Measurements from ENCODE around the gene GATAD2B.

The GATAD2B gene

DNA sequence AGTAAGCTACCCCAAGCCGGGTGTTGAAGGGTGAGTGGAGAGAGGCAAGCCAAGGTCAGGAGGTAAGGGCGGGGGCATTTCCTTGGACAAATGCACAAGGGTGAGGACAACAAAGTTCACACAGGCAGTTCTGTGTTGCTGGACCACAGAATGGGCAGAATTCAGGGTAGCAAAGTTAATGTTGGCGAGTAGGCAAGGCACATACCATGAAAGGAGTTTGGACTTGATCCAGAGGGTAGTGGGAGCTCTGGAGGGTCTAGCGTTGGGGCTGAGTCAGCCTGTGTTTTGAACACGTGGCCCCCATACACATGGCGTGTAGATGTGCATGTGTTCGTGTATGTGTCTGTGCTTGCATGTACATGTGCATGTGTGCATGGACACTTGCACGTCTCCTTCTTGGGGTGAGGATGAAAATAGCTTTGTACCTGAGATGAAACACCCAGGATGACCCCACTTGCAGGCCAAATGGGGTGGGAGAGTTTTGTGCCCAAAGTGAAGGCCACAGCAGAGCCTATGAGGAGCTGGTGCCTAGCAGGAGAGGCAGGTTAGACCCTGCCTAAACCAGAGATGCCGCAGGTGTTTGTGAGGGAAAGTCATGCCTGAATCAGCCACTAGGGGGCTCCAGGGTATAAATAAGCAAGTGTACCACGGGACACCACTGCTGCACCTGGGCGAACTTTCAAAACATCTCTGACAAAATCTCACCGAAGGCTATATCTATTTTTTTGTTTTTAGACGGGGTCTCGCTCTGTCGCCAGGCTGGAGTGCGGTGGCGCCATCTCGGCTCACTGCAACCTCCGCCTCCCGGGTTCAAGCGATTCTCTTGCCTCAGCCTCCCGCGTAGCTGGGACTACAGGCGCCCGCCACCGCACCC, 125.7 kb downstream of the GATAD2B start:
- peak; percentile 82 for DNase-seq
- H3K18ac ChIP-seq (ENCODE audit: low read length): no peak overlapping the region
- H2BK120ac ChIP-seq (ENCODE audit: low read depth, low read length): no peak overlapping the region
- H4K5ac ChIP-seq (ENCODE audit: low read length): no peak overlapping the region
- H3K4me3 ChIP-seq (ENCODE audit: low read length): no peak overlapping the region
- no peaks in the 10 kb centered on the region for H3K27me3 ChIP-seq (ENCODE audit: insufficient read depth, low read length, poor library complexity)
- H2BK15ac ChIP-seq (replicated peaks; ENCODE audit: low read depth): no peak overlapping the region
- no peaks in the 10 kb centered on the region for H3K79me2 ChIP-seq (ENCODE audit: control insufficient read depth, insufficient read depth, low read length)
- no peak overlapping the region for H2BK5ac ChIP-seq (ENCODE audit: low read length)
- no peak overlapping the region for H3K23ac ChIP-seq (ENCODE audit: low read length)
- H3K36me3 ChIP-seq (ENCODE audit: control insufficient read depth, insufficient read depth, low read length): no peaks in the 10 kb centered on the region
- no peak overlapping the region for H2AK5ac ChIP-seq (ENCODE audit: low read length)
- WGBS (ENCODE audit: extremely low coverage, insufficient coverage, low lambda C conversion rate): no CpG with 5 or more reads among the region's 26 CpGs
- H3K4me1 ChIP-seq (ENCODE audit: control insufficient read depth, low read depth, low read length): no peaks in the 10 kb centered on the region
- no peak overlapping the region for H3K27ac ChIP-seq (ENCODE audit: low read depth, low read length)
- no peak overlapping the region for H3K4me2 ChIP-seq (ENCODE audit: low read length)
- no peak overlapping the region for H3K4ac ChIP-seq (ENCODE audit: low read depth, low read length)
- no peak overlapping the region for H3K9ac ChIP-seq (ENCODE audit: low read length)
- H4K8ac ChIP-seq (ENCODE audit: low read depth, low read length): no peak overlapping the region
- no peak overlapping the region for H3K56ac ChIP-seq (ENCODE audit: low read length)
- H3K79me1 ChIP-seq (ENCODE audit: low read length): no peaks in the 10 kb centered on the region

- H2BK120ac ChIP-seq (ENCODE audit: low read depth, low read length): no peak overlapping the region
- H3K18ac ChIP-seq (ENCODE audit: low read length): no peak overlapping the region
- no peak overlapping the region for H2AK5ac ChIP-seq (ENCODE audit: low read length)
- H2BK5ac ChIP-seq (ENCODE audit: low read length): no peak overlapping the region
- no peaks in the 10 kb centered on the region for H3K79me2 ChIP-seq (ENCODE audit: control insufficient read depth, insufficient read depth, low read length)
- H3K4me1 ChIP-seq (ENCODE audit: control insufficient read depth, low read depth, low read length): no peaks in the 10 kb centered on the region
- DNase-seq: no peak
- H3K4me2 ChIP-seq (ENCODE audit: low read length): no peak overlapping the region
- H2BK15ac ChIP-seq (replicated peaks; ENCODE audit: low read depth): no peak overlapping the region
- no peaks in the 10 kb centered on the region for H3K79me1 ChIP-seq (ENCODE audit: low read length)
- H3K4me3 ChIP-seq (ENCODE audit: low read length): no peak overlapping the region
- no peak overlapping the region for H3K27ac ChIP-seq (ENCODE audit: low read depth, low read length)
- no peak overlapping the region for H3K9ac ChIP-seq (ENCODE audit: low read length)
- H3K23ac ChIP-seq (ENCODE audit: low read length): no peak overlapping the region
- no peak overlapping the region for H4K5ac ChIP-seq (ENCODE audit: low read length)
- whole genome bisulfite sequencing (ENCODE audit: extremely low coverage, insufficient coverage, low lambda C conversion rate): no CpG with 5 or more reads among the region's 9 CpGs
- no peak overlapping the region for H4K8ac ChIP-seq (ENCODE audit: low read depth, low read length)
- no peaks in the 10 kb centered on the region for H3K27me3 ChIP-seq (ENCODE audit: insufficient read depth, low read length, poor library complexity)
- no peak overlapping the region for H3K4ac ChIP-seq (ENCODE audit: low read depth, low read length)
- no peaks in the 10 kb centered on the region for H3K36me3 ChIP-seq (ENCODE audit: control insufficient read depth, insufficient read depth, low read length)
- no peak overlapping the region for H3K56ac ChIP-seq (ENCODE audit: low read length)
These were observed 126.6 kb downstream of the GATAD2B start for GRCh38 chr1:153795934-153796785.

DNA sequence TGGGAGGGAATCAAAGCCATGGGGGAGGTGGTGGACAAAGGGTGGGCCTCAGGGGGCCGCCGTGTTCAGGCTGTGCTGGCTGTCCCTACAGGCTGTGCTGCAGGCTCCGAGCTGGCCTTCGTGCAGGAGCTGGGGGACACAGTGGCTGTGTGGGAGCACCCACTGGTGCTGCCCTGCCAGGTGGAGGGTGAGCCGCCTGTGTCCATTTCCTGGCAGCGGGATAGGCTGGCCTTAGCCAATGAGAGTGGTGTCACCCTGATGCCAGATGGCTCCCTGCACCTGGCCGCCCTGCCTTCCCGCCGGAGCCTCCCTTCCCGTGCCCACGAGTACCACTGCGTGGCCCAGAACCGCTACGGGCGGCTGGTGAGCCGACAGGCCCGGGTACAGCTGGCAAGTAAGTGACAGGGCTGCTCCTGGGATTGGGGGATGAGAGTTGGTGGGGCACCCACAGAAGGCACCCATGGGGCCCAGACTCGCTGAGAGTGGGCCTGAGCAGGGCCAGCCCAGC, 127.4 kb downstream of the GATAD2B start:
- Histone ChIP-seq H3K23ac (ENCODE audit: low read length) (no peak overlapping the region), H3K18ac (ENCODE audit: low read length) (no peak overlapping the region), H3K27me3 (ENCODE audit: insufficient read depth, low read length, poor library complexity) (no peaks in the 10 kb centered on the region), H3K4me1 (ENCODE audit: control insufficient read depth, low read depth, low read length) (no peaks in the 10 kb centered on the region), H2AK5ac (ENCODE audit: low read length) (no peak overlapping the region), H3K36me3 (ENCODE audit: control insufficient read depth, insufficient read depth, low read length) (no peaks in the 10 kb centered on the region), H2BK15ac (replicated peaks; ENCODE audit: low read depth) (no peak overlapping the region), H3K4me2 (ENCODE audit: low read length) (no peak overlapping the region), H3K9ac (ENCODE audit: low read length) (no peak overlapping the region), H3K79me2 (ENCODE audit: control insufficient read depth, insufficient read depth, low read length) (no peaks in the 10 kb centered on the region), H3K56ac (ENCODE audit: low read length) (no peak overlapping the region), H3K27ac (ENCODE audit: low read depth, low read length) (no peak overlapping the region), H3K79me1 (ENCODE audit: low read length) (no peaks in the 10 kb centered on the region), H4K8ac (ENCODE audit: low read depth, low read length) (no peak overlapping the region), H4K5ac (ENCODE audit: low read length) (no peak overlapping the region), H2BK5ac (ENCODE audit: low read length) (no peak overlapping the region), H2BK120ac (ENCODE audit: low read depth, low read length) (no peak overlapping the region), H3K4me3 (ENCODE audit: low read length) (no peak overlapping the region), H3K4ac (ENCODE audit: low read depth, low read length) (no peak overlapping the region)
- DNase-seq: no peak
- no CpG with 5 or more reads among the region's 18 CpGs for WGBS (ENCODE audit: extremely low coverage, insufficient coverage, low lambda C conversion rate)

DNA sequence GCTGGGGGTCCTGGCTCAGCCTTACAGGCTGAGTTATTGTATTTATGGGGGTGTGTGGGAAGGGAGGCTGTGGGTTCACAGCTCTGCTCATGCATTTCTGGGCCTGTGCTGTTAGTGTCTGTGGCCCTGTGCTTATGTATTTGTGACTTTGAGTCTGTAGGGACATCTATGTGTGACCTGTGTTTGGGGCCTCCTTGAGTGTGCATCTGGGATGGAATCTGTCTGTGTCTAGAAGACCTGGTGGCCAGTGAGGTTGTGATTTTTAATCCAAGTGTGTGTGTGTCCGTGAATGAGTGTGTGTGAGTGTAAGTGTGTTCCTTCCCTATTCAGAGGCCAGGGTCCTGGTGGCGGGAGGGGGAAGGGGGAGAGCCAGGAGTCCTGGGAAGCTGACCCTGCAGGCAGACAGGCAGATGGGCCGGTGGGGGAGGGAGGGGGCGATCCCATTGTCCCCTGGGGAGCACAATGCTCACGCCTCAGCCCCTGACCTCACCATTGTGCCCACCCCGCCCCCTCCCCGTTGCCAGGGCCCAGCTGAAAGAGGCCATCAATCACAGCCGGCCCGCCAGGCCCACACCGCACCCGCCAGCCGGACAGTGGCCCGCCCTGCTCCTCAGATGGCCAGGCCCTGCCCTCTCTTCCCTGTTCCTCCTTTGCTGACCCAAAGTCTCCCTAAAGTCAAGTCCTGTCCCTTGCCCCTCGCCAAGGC, 128.0 kb downstream of the GATAD2B start:
- no peak overlapping the region for H3K27ac ChIP-seq (ENCODE audit: low read depth, low read length)
- H3K4me2 ChIP-seq (ENCODE audit: low read length): no peak overlapping the region
- H3K56ac ChIP-seq (ENCODE audit: low read length): peak overlapping the region; percentile 53
- no peaks in the 10 kb centered on the region for H3K27me3 ChIP-seq (ENCODE audit: insufficient read depth, low read length, poor library complexity)
- H3K9ac ChIP-seq (ENCODE audit: low read length): no peak overlapping the region
- no peaks in the 10 kb centered on the region for H3K79me1 ChIP-seq (ENCODE audit: low read length)
- no peak overlapping the region for H4K8ac ChIP-seq (ENCODE audit: low read depth, low read length)
- no peak overlapping the region for H2BK120ac ChIP-seq (ENCODE audit: low read depth, low read length)
- H2AK5ac ChIP-seq (ENCODE audit: low read length): no peak overlapping the region
- no peak overlapping the region for H3K23ac ChIP-seq (ENCODE audit: low read length)
- WGBS (ENCODE audit: extremely low coverage, insufficient coverage, low lambda C conversion rate): no CpG with 5 or more reads among the region's 14 CpGs
- H3K4ac ChIP-seq (ENCODE audit: low read depth, low read length): no peak overlapping the region
- H2BK15ac ChIP-seq (replicated peaks; ENCODE audit: low read depth): no peak overlapping the region
- no peak overlapping the region for H4K5ac ChIP-seq (ENCODE audit: low read length)
- H3K18ac ChIP-seq (ENCODE audit: low read length): no peak overlapping the region
- H3K4me3 ChIP-seq (ENCODE audit: low read length): no peak overlapping the region
- H3K79me2 ChIP-seq (ENCODE audit: control insufficient read depth, insufficient read depth, low read length): no peaks in the 10 kb centered on the region
- no peaks in the 10 kb centered on the region for H3K36me3 ChIP-seq (ENCODE audit: control insufficient read depth, insufficient read depth, low read length)
- H3K4me1 ChIP-seq (ENCODE audit: control insufficient read depth, low read depth, low read length): no peaks in the 10 kb centered on the region
- H2BK5ac ChIP-seq (ENCODE audit: low read length): no peak overlapping the region
- no peak for DNase-seq

DNA sequence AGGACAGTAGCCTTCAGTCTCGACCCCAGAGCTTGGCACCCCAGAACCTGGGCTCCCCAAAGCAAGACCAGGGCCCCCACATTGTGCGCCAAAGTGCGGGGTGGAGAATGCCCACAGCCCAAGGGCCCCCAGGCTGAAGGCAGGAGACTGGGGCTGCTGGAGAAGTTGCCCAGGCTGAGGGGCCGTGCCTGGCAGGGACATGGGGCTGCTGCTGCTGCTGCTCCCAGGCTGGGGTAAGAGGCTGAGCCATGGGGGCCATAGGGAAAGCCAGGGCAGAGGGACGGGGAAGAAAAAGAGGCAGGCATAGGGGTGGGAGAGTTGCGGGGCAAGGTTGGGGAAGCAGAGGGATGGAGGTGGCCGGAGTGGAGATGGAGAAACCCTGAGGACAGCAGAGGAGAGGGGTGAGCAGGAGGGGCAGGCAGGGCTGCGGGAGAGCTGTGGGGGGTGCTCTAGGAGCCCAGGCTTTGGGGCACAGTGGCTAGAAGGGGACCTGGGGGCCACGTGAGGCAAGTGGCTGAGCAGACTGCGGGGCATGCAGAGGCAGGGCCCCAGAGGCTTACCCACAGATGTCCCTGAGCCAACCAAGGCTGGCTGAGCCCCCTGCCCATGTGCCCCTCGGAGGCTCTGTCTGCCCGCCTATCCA, 128.7 kb downstream of the GATAD2B start:
- no peak overlapping the region for H2BK15ac ChIP-seq (replicated peaks; ENCODE audit: low read depth)
- no peak overlapping the region for H2AK5ac ChIP-seq (ENCODE audit: low read length)
- no peak overlapping the region for H3K23ac ChIP-seq (ENCODE audit: low read length)
- H3K56ac ChIP-seq (ENCODE audit: low read length): peak overlapping the region; percentile 53
- no peaks in the 10 kb centered on the region for H3K4me1 ChIP-seq (ENCODE audit: control insufficient read depth, low read depth, low read length)
- no peak overlapping the region for H2BK120ac ChIP-seq (ENCODE audit: low read depth, low read length)
- DNase-seq: no peak
- no peak overlapping the region for H4K8ac ChIP-seq (ENCODE audit: low read depth, low read length)
- no peak overlapping the region for H3K4me3 ChIP-seq (ENCODE audit: low read length)
- no CpG with 5 or more reads among the region's 12 CpGs for WGBS (ENCODE audit: extremely low coverage, insufficient coverage, low lambda C conversion rate)
- no peak overlapping the region for H3K18ac ChIP-seq (ENCODE audit: low read length)
- H3K4ac ChIP-seq (ENCODE audit: low read depth, low read length): no peak overlapping the region
- no peak overlapping the region for H3K4me2 ChIP-seq (ENCODE audit: low read length)
- H3K36me3 ChIP-seq (ENCODE audit: control insufficient read depth, insufficient read depth, low read length): no peaks in the 10 kb centered on the region
- no peaks in the 10 kb centered on the region for H3K79me2 ChIP-seq (ENCODE audit: control insufficient read depth, insufficient read depth, low read length)
- no peak overlapping the region for H2BK5ac ChIP-seq (ENCODE audit: low read length)
- no peak overlapping the region for H3K27ac ChIP-seq (ENCODE audit: low read depth, low read length)
- H3K79me1 ChIP-seq (ENCODE audit: low read length): no peaks in the 10 kb centered on the region
- no peak overlapping the region for H3K9ac ChIP-seq (ENCODE audit: low read length)
- no peak overlapping the region for H4K5ac ChIP-seq (ENCODE audit: low read length)
- H3K27me3 ChIP-seq (ENCODE audit: insufficient read depth, low read length, poor library complexity): no peaks in the 10 kb centered on the region

Measured in mesendoderm (in vitro differentiated cells).